SK-N-SH (cell line): ENCODE data around the gene ETS1. TPM values are rescaled to one million over a fixed set of nuclear protein-coding genes. Genes with fewer than 3 reads are reported as not detected.

Experiments
- CTCF ChIA-PET: fragments of 300-600, 350-600 bp; formaldehyde crosslinking; extraction: SDS; loops from one replicate; lab custom pipeline; 2021; lab: Yijun Ruan, JAX
- POLR2A ChIA-PET: fragments of 350-600 bp; sonication (Branson Sonifier 250); formaldehyde crosslinking; extraction: SDS; loops from one replicate; lab custom pipeline; 2020; ENCODE audit warnings: antibody characterized with exemption, inconsistent platforms; lab: Yijun Ruan, JAX
- DNase-seq: peaks from one replicate; pipeline ENCODE4 v3.0.0; 2012
- H2AFZ ChIP-seq: fragments of 200-600 bp; sonication (generic); 2 replicates; pipeline ENCODE4 v1.8.1; 2016; ENCODE audit warnings: antibody characterized with exemption, mild to moderate bottlenecking, low read depth
- H3F3A ChIP-seq: fragments of 200-600 bp; sonication (generic); replicated peaks from 2 replicates; pipeline ENCODE3; 2016; ENCODE audit warnings: antibody characterized with exemption, mild to moderate bottlenecking; ENCODE audit not compliant: insufficient read depth
- H3K27ac ChIP-seq, 2 experiments: fragments of 200-500 bp in 1 of 2; fragments of 200-600 bp in 1 of 2; sonication (Bioruptor generic) in 1 of 2; sonication (generic), shearing (Covaris generic) in 1 of 2; 2 replicates each; pipeline versions ENCODE4 v1.5.1 to v1.6.1; 2014 to 2016; ENCODE audit warnings: low read depth in 2 of 2, inconsistent platforms in 1 of 2, low read length in 1 of 2, mild to moderate bottlenecking in 1 of 2, mixed read lengths in 1 of 2
- H3K27me3 ChIP-seq: fragments of 200-600 bp; sonication (generic), shearing (Covaris generic); 2 replicates; pipeline ENCODE4 v1.6.1; 2016; ENCODE audit warnings: mixed run types; ENCODE audit not compliant: insufficient read depth
- H3K36me3 ChIP-seq, 2 experiments: fragments of 200-500 bp in 1 of 2; fragments of 200-600 bp in 1 of 2; sonication (Bioruptor generic) in 1 of 2; sonication (generic) in 1 of 2; replicated peaks in 1 of 2; 2 replicates each; pipeline versions ENCODE3 to v1.5.1; 2014 to 2016; ENCODE audit warnings: low read length in 1 of 2, mild to moderate bottlenecking in 1 of 2; ENCODE audit not compliant: insufficient read depth in 2 of 2, control insufficient read depth in 1 of 2
- H3K4me1 ChIP-seq, 2 experiments: fragments of 200-500 bp in 1 of 2; fragments of 200-600 bp in 1 of 2; sonication (Bioruptor generic) in 1 of 2; sonication (generic), shearing (Covaris generic) in 1 of 2; 2 replicates each; pipeline versions ENCODE4 v1.5.1 to v1.6.1; 2014 to 2016; ENCODE audit warnings: low read depth in 1 of 2, low read length in 1 of 2, mixed run types in 1 of 2; ENCODE audit not compliant: insufficient read depth in 2 of 2, control insufficient read depth in 1 of 2
- H3K4me2 ChIP-seq: fragments of 200-600 bp; sonication (generic), shearing (Covaris generic); 2 replicates; pipeline ENCODE4 v1.6.1; 2017; ENCODE audit warnings: mixed run types
- H3K4me3 ChIP-seq, 2 experiments: fragments of 200-500 bp in 1 of 2; fragments of 200-600 bp in 1 of 2; sonication (Bioruptor generic) in 1 of 2; sonication (generic), shearing (Covaris generic) in 1 of 2; 2 replicates each; pipeline versions ENCODE4 v1.5.1 to v1.8.1; 2014 to 2016; ENCODE audit warnings: low read depth in 2 of 2, inconsistent platforms in 1 of 2, low read length in 1 of 2, mild to moderate bottlenecking in 1 of 2, mixed read lengths in 1 of 2, moderate library complexity in 1 of 2
- H3K79me2 ChIP-seq: fragments of 200-600 bp; sonication (generic); 2 replicates; pipeline ENCODE4 v1.8.1; 2017; ENCODE audit warnings: mild to moderate bottlenecking; ENCODE audit not compliant: insufficient read depth
- H3K9ac ChIP-seq: fragments of 200-600 bp; sonication (generic); 2 replicates; pipeline ENCODE4 v1.6.1; 2017; ENCODE audit warnings: mixed run types
- H3K9me2 ChIP-seq: fragments of 200-600 bp; sonication (generic); 2 replicates; pipeline ENCODE4 v1.6.1; 2017; ENCODE audit warnings: mixed run types
- H3K9me3 ChIP-seq: fragments of 200-600 bp; sonication (generic); 2 replicates; pipeline ENCODE4 v1.6.1; 2017; ENCODE audit warnings: mixed run types, mild to moderate bottlenecking, moderate library complexity
- H4K20me1 ChIP-seq: fragments of 200-600 bp; sonication (generic); 2 replicates; pipeline ENCODE4 v1.6.1; 2017; ENCODE audit warnings: mild to moderate bottlenecking, mixed run types; ENCODE audit not compliant: insufficient read depth
- CHD2 ChIP-seq: fragments of 150-350 bp; IDR thresholded peaks from 2 replicates; pipeline ENCODE4 v1.6.1; 2018; ENCODE audit warnings: low read length; ENCODE audit not compliant: partially characterized antibody
- ELF1 ChIP-seq: IDR thresholded peaks from 2 replicates; pipeline ENCODE4 v1.4.0; 2012
- EZH2phosphoT487 ChIP-seq: fragments of 200-600 bp; sonication (generic); IDR thresholded peaks from 2 replicates; pipeline ENCODE4 v1.6.1; 2017; ENCODE audit warnings: low read depth, mixed run types, mild to moderate bottlenecking, antibody characterized with exemption, moderate library complexity, borderline replicate concordance
- FOXJ3 ChIP-seq: sonication (generic); formaldehyde crosslinking; IDR thresholded peaks from 2 replicates; pipeline ENCODE4 v1.5.1; 2020; ENCODE audit warnings: mild to moderate bottlenecking, missing genetic modification reagents
- FOXM1 ChIP-seq: IDR thresholded peaks from 2 replicates; pipeline ENCODE4 v1.4.0; 2012; ENCODE audit warnings: low read depth, mild to moderate bottlenecking
- NFIC ChIP-seq: IDR thresholded peaks from 2 replicates; pipeline ENCODE4 v1.4.0; 2012; ENCODE audit warnings: borderline replicate concordance
- POLR2AphosphoS5 ChIP-seq: IDR thresholded peaks from 2 replicates; pipeline ENCODE4 v1.6.1; 2012; ENCODE audit warnings: low read depth, low read length
- RAD21 ChIP-seq: IDR thresholded peaks from 2 replicates; pipeline ENCODE4 v1.6.1; 2012; ENCODE audit warnings: mild to moderate bottlenecking, low read length
- RXRA ChIP-seq: IDR thresholded peaks from 2 replicates; pipeline ENCODE4 v1.4.0; 2012; ENCODE audit warnings: low read depth, mild to moderate bottlenecking, borderline replicate concordance
- SIN3A ChIP-seq: IDR thresholded peaks from 2 replicates; pipeline ENCODE4 v1.6.1; 2012; ENCODE audit warnings: low read depth, mild to moderate bottlenecking, low read length, moderate library complexity, borderline replicate concordance
- TAF1 ChIP-seq: IDR thresholded peaks from 2 replicates; pipeline ENCODE4 v1.6.1; 2012; ENCODE audit warnings: low read depth, mild to moderate bottlenecking, low read length, moderate library complexity, borderline replicate concordance
- TEAD4 ChIP-seq: IDR thresholded peaks from 2 replicates; pipeline ENCODE4 v1.4.0; 2012; ENCODE audit warnings: mild to moderate bottlenecking, borderline replicate concordance; ENCODE audit not compliant: insufficient read depth
- YY1 ChIP-seq: IDR thresholded peaks from 2 replicates; pipeline ENCODE4 v1.4.0; 2012; ENCODE audit warnings: low read depth, mild to moderate bottlenecking
- whole genome bisulfite sequencing: methylation state at CpG from one replicate; pipeline ENCODE4 v1.1.6; 2017; ENCODE audit warnings: low lambda C conversion rate; 5-methylcytosine and 5-hydroxymethylcytosine counted together
- polyA plus RNA-seq, 3 experiments: library from polyadenylated mRNA; depleted of rRNA; stranded (reverse); fragments of >200 nt; gene quantifications; 2 replicates each; pipeline ENCODE4 v1.2.3, GENCODE V29; 2012
- TF ChIP-seq, protein P1 (sequence below): IDR thresholded peaks from 2 replicates; pipeline ENCODE4 v1.6.1; 2012; ENCODE audit warnings: mild to moderate bottlenecking, low read depth, low read length, moderate library complexity
- TF ChIP-seq, protein P2 (sequence below): fragments of 150-350 bp; IDR thresholded peaks from 2 replicates; pipeline ENCODE4 v1.6.1; 2017; ENCODE audit warnings: antibody characterized with exemption, low read length, low read depth, borderline replicate concordance

Gene ETS1
- polyA plus RNA-seq, 1 of the 3 experiments (the other 2 are of a cell fraction), result 14.5 TPM

- WGBS, result 97% methylated on average over 4 of the region's 4 CpGs
- H4K20me1 ChIP-seq, result no peaks in the 10 kb centered on the region
- no peak for DNase-seq
- H3K9ac ChIP-seq, result no peak overlapping the region
- no peaks in the 10 kb centered on the region for H3K9me3 ChIP-seq
- H3F3A ChIP-seq, result no peaks in the 10 kb centered on the region
- H3K27ac ChIP-seq, result no peak overlapping the region
- no peaks in the 10 kb centered on the region for H3K36me3 ChIP-seq
- CTCF ChIA-PET, result no interaction called here
- no peak overlapping the region for H3K4me2 ChIP-seq
- no peak for TF ChIP-seq FOXJ3
- TF ChIP-seq, protein P1, sequence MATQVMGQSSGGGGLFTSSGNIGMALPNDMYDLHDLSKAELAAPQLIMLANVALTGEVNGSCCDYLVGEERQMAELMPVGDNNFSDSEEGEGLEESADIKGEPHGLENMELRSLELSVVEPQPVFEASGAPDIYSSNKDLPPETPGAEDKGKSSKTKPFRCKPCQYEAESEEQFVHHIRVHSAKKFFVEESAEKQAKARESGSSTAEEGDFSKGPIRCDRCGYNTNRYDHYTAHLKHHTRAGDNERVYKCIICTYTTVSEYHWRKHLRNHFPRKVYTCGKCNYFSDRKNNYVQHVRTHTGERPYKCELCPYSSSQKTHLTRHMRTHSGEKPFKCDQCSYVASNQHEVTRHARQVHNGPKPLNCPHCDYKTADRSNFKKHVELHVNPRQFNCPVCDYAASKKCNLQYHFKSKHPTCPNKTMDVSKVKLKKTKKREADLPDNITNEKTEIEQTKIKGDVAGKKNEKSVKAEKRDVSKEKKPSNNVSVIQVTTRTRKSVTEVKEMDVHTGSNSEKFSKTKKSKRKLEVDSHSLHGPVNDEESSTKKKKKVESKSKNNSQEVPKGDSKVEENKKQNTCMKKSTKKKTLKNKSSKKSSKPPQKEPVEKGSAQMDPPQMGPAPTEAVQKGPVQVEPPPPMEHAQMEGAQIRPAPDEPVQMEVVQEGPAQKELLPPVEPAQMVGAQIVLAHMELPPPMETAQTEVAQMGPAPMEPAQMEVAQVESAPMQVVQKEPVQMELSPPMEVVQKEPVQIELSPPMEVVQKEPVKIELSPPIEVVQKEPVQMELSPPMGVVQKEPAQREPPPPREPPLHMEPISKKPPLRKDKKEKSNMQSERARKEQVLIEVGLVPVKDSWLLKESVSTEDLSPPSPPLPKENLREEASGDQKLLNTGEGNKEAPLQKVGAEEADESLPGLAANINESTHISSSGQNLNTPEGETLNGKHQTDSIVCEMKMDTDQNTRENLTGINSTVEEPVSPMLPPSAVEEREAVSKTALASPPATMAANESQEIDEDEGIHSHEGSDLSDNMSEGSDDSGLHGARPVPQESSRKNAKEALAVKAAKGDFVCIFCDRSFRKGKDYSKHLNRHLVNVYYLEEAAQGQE, result no peak
- no peak for TF ChIP-seq FOXM1
- TF ChIP-seq, protein P2, sequence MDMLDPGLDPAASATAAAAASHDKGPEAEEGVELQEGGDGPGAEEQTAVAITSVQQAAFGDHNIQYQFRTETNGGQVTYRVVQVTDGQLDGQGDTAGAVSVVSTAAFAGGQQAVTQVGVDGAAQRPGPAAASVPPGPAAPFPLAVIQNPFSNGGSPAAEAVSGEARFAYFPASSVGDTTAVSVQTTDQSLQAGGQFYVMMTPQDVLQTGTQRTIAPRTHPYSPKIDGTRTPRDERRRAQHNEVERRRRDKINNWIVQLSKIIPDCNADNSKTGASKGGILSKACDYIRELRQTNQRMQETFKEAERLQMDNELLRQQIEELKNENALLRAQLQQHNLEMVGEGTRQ, result no peak
- no peaks in the 10 kb centered on the region for H3K9me2 ChIP-seq
- POLR2A ChIA-PET, result no interaction called here
- no peaks in the 10 kb centered on the region for H3K79me2 ChIP-seq
- no peaks in the 10 kb centered on the region; a peak in 1 of 4 replicates for H3K4me1 ChIP-seq
- no peak overlapping the region for H2AFZ ChIP-seq
- H3K4me3 ChIP-seq, result no peak overlapping the region
- H3K27me3 ChIP-seq, result no peaks in the 10 kb centered on the region
These were observed 37.0 kb downstream of the ETS1 start for GRCh38 chr11:128550261-128550821.

GRCh38 chr11:128549256-128549944 lies 38.0 kb downstream of the ETS1 start:
- H3K4me3 ChIP-seq, result no peak overlapping the region
- H2AFZ ChIP-seq, result no peak overlapping the region
- no peaks in the 10 kb centered on the region for H3K79me2 ChIP-seq
- no peaks in the 10 kb centered on the region for H3K9me2 ChIP-seq
- no peak overlapping the region for H3K9ac ChIP-seq
- ChIA-PET POLR2A (no interaction called here), CTCF (no interaction called here)
- no peaks in the 10 kb centered on the region for H3F3A ChIP-seq
- no peaks in the 10 kb centered on the region; a peak in 1 of 4 replicates for H3K4me1 ChIP-seq
- H4K20me1 ChIP-seq, result no peaks in the 10 kb centered on the region
- no peaks in the 10 kb centered on the region for H3K36me3 ChIP-seq
- H3K4me2 ChIP-seq, result no peak overlapping the region
- no peaks in the 10 kb centered on the region for H3K27me3 ChIP-seq
- no peak for DNase-seq
- no peaks in the 10 kb centered on the region for H3K9me3 ChIP-seq
- WGBS, result 92% methylated on average over 37 of the region's 37 CpGs
- no peak overlapping the region for H3K27ac ChIP-seq
- TF ChIP-seq YY1 (no peak), NFIC (no peak), ELF1 (no peak), RAD21 (no peak), CHD2 (no peak), SIN3A (no peak), FOXJ3 (no peak), EZH2phosphoT487 (no peak), TAF1 (no peak), RXRA (no peak), POLR2AphosphoS5 (no peak), TEAD4 (no peak), FOXM1 (no peak)
- TF ChIP-seq, protein P1, result no peak
